Measurements from ENCODE around the gene CPNE4.

The CPNE4 gene

DNA sequence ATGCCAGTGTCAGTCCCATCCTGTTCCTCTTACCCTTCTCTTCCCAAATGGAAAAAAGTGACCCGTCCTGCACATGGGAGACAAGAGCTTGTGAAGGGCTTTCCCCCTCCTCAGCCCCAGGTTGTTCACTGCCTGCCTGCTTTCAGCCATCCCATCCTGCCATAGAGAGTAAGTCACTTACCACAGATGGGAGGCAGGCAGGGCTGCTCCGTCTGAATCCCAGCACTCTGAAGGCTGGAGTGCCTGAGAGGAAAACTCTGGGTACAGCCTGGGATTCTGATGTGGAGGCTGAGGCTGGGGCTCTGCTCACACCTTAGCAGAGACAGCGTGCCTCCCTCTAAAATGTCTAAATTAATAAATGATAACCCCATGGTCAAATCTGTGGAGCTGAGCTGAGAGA is 14.8 kb downstream of the CPNE4 start:
- H3K27me3 ChIP-seq (ENCODE audit: control insufficient read depth, low read length), result peaks cover under 1% of the 10 kb centered on the region; the same call in 1 of the 2 replicates

DNA sequence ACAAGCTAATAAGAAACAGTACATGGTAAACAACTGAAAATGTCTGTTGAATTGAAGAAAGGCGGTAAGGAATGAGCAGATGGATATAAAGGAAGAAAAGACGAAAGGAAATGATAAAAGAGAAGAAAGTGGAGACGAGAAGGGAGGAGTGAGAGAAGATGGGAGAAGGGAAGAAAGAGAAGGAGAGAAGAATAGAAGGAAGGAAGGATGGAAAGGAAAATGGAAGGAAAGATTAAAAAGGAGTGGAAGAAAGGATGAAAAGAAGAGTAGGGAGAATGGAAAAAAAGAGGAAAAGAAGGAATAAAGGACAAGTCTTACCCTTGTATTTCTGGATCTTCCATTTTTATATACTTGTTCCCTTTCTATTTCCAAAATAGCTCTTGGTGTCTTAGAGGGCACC is 17.7 kb downstream of the CPNE4 start:
- no peak overlapping the region for H3K4me2 ChIP-seq (ENCODE audit: low read length)
- no peaks in the 10 kb centered on the region for H3F3A ChIP-seq (ENCODE audit: control insufficient read depth, insufficient read depth)
- no peaks in the 10 kb centered on the region for H3K36me3 ChIP-seq (ENCODE audit: control insufficient read depth, low read length)
- no peaks in the 10 kb centered on the region for H4K20me1 ChIP-seq (ENCODE audit: control insufficient read depth, insufficient read depth, low read depth, low read length)
- H3K9me2 ChIP-seq (replicated peaks; ENCODE audit: control insufficient read depth, low read length), result no peaks in the 10 kb centered on the region
- H3K4me3 ChIP-seq (ENCODE audit: low read length), result no peak overlapping the region
- TF ChIP-seq, protein P1, sequence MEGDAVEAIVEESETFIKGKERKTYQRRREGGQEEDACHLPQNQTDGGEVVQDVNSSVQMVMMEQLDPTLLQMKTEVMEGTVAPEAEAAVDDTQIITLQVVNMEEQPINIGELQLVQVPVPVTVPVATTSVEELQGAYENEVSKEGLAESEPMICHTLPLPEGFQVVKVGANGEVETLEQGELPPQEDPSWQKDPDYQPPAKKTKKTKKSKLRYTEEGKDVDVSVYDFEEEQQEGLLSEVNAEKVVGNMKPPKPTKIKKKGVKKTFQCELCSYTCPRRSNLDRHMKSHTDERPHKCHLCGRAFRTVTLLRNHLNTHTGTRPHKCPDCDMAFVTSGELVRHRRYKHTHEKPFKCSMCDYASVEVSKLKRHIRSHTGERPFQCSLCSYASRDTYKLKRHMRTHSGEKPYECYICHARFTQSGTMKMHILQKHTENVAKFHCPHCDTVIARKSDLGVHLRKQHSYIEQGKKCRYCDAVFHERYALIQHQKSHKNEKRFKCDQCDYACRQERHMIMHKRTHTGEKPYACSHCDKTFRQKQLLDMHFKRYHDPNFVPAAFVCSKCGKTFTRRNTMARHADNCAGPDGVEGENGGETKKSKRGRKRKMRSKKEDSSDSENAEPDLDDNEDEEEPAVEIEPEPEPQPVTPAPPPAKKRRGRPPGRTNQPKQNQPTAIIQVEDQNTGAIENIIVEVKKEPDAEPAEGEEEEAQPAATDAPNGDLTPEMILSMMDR (IDR thresholded peaks at IDR 0.05; ENCODE audit: low read depth, low read length, poor library complexity, severe bottlenecking), result no peak
- no peak for TF ChIP-seq EZH2phosphoT487 (IDR thresholded peaks at IDR 0.05; ENCODE audit: borderline replicate concordance, low read length)
- no peaks in the 10 kb centered on the region for H3K9me3 ChIP-seq (ENCODE audit: control insufficient read depth, insufficient read depth, low read length)
- no peaks in the 10 kb centered on the region for H3K79me2 ChIP-seq (ENCODE audit: control insufficient read depth, low read length)
- H3K27me3 ChIP-seq (ENCODE audit: control insufficient read depth, low read length), result no peaks in the 10 kb centered on the region
- H3K27ac ChIP-seq (ENCODE audit: low read depth, low read length), result no peak overlapping the region
- H3K4me1 ChIP-seq (ENCODE audit: control insufficient read depth, low read length), result no peaks in the 10 kb centered on the region

More for the DNA sequence above, 14.8 kb downstream of the CPNE4 start:
- Histone ChIP-seq H3K4me1 (ENCODE audit: control insufficient read depth, low read length) (no peaks in the 10 kb centered on the region), H3K4me2 (ENCODE audit: low read length) (no peak overlapping the region), H3K9me3 (ENCODE audit: control insufficient read depth, insufficient read depth, low read length) (no peaks in the 10 kb centered on the region), H3K4me3 (ENCODE audit: low read length) (no peak overlapping the region), H3F3A (ENCODE audit: control insufficient read depth, insufficient read depth) (no peaks in the 10 kb centered on the region), H3K36me3 (ENCODE audit: control insufficient read depth, low read length) (no peaks in the 10 kb centered on the region), H4K20me1 (ENCODE audit: control insufficient read depth, insufficient read depth, low read depth, low read length) (no peaks in the 10 kb centered on the region), H3K79me2 (ENCODE audit: control insufficient read depth, low read length) (no peaks in the 10 kb centered on the region), H3K9me2 (replicated peaks; ENCODE audit: control insufficient read depth, low read length) (no peaks in the 10 kb centered on the region), H3K27ac (ENCODE audit: low read depth, low read length) (no peak overlapping the region)
- no peak for TF ChIP-seq EZH2phosphoT487 (IDR thresholded peaks at IDR 0.05; ENCODE audit: borderline replicate concordance, low read length)
- TF ChIP-seq, protein P1 (IDR thresholded peaks at IDR 0.05; ENCODE audit: low read depth, low read length, poor library complexity, severe bottlenecking), result no peak

DNA sequence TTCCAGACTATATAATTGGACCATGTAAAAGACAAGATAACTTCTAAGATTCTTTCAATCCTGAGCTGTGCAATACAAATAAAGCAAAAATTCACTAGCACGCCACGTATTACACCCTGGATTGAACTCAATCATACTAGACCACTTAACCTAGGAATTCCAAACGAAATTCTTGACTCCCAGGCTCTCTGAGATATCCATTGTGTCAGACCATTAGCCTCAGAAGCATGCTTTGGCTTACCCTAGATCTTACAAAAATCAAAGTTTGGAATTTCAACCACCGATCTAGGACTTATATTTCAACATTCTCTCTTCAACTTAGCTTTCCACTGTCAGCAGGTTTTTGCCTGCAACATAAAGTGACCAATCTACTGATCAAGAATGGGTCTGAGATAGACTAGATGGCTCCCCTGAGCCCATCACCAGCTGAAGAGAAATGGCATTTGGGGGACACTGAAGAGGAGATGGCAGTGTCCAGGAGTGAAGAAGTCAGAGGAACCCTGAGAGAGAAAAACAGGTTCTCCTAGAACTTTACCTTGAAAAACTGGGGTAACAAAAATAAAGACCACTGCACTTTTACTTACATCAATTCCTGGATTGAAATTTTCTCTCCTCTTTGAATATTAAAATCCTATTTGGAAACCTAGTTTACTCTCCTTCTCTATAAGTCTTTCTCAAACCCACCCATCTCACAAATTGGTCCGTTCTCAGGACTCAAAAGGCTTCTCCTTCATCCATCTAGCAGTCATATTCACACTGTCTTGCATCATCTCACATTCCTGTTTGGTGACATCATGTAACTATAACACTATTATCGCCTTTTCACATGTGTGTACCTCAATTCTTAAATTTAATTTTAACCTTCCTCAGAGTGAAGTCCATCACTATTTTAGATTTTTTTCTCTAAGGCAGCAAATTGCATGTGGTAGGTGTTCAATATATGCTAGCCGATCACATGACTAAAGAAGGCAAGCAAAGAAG is 18.5 kb downstream of the CPNE4 start:
- no peak overlapping the region for H3K4me3 ChIP-seq (ENCODE audit: low read length)
- H3K27me3 ChIP-seq (ENCODE audit: control insufficient read depth, low read length), result no peaks in the 10 kb centered on the region
- H4K20me1 ChIP-seq (ENCODE audit: control insufficient read depth, insufficient read depth, low read depth, low read length), result no peaks in the 10 kb centered on the region
- TF ChIP-seq, protein P1 (IDR thresholded peaks at IDR 0.05; ENCODE audit: low read depth, low read length, poor library complexity, severe bottlenecking), result no peak
- no peak for TF ChIP-seq EZH2phosphoT487 (IDR thresholded peaks at IDR 0.05; ENCODE audit: borderline replicate concordance, low read length)
- no peak overlapping the region for H3K27ac ChIP-seq (ENCODE audit: low read depth, low read length)
- H3K36me3 ChIP-seq (ENCODE audit: control insufficient read depth, low read length), result no peaks in the 10 kb centered on the region
- no peaks in the 10 kb centered on the region for H3K4me1 ChIP-seq (ENCODE audit: control insufficient read depth, low read length)
- H3K9me2 ChIP-seq (replicated peaks; ENCODE audit: control insufficient read depth, low read length), result no peaks in the 10 kb centered on the region
- no peaks in the 10 kb centered on the region for H3K79me2 ChIP-seq (ENCODE audit: control insufficient read depth, low read length)
- no peaks in the 10 kb centered on the region for H3F3A ChIP-seq (ENCODE audit: control insufficient read depth, insufficient read depth)
- no peak overlapping the region for H3K4me2 ChIP-seq (ENCODE audit: low read length)
- no peaks in the 10 kb centered on the region for H3K9me3 ChIP-seq (ENCODE audit: control insufficient read depth, insufficient read depth, low read length)

All from DOHH2 (cell line).